Liver (tissue), 3 donors: ENCODE results near the gene ITFG1.

Experiments used
- ATF3 ChIP-seq: IDR thresholded peaks from 2 replicates; pipeline ENCODE4 v1.6.1; 2016; ENCODE audit warnings: antibody characterized with exemption
- CTCF ChIP-seq: fragments of 150-350 bp; IDR thresholded peaks from 2 replicates; pipeline ENCODE4 v1.5.1; 2017; ENCODE audit warnings: improper control_type of control experiment, low read depth, low read length; ENCODE audit not compliant: missing input control
- FOXA1 ChIP-seq: IDR thresholded peaks from 2 replicates; pipeline ENCODE4 v1.6.1; 2016; ENCODE audit warnings: antibody characterized with exemption
- HNF4A ChIP-seq, 2 donors: conservative IDR thresholded peaks; 2 replicates each; pipeline ENCODE4 v1.6.1; 2016; ENCODE audit warnings: antibody characterized with exemption in 2 of 2, mild to moderate bottlenecking in 2 of 2
- JUND ChIP-seq, 2 donors: IDR thresholded peaks; 2 replicates each; pipeline ENCODE4 v1.6.1; 2016; ENCODE audit warnings: antibody characterized with exemption in 2 of 2
- NR2F2 ChIP-seq: IDR thresholded peaks from 2 replicates; pipeline ENCODE4 v1.6.1; 2016; ENCODE audit warnings: antibody characterized with exemption
- RAD21 ChIP-seq, 2 donors: IDR thresholded peaks; 2 replicates each; pipeline ENCODE4 v1.6.1; 2016; ENCODE audit warnings: antibody characterized with exemption in 2 of 2, mild to moderate bottlenecking in 2 of 2
- REST ChIP-seq: IDR thresholded peaks from 2 replicates; pipeline ENCODE4 v1.6.1; 2016; ENCODE audit warnings: antibody characterized with exemption, mild to moderate bottlenecking
- RXRA ChIP-seq, 2 donors: IDR thresholded peaks; 2 replicates each; pipeline ENCODE4 v1.6.1; 2017 to 2018; ENCODE audit warnings: antibody characterized with exemption in 2 of 2, mild to moderate bottlenecking in 1 of 2
- SP1 ChIP-seq: IDR thresholded peaks from 2 replicates; pipeline ENCODE4 v1.6.1; 2018; ENCODE audit warnings: antibody characterized with exemption, mild to moderate bottlenecking
- TAF1 ChIP-seq: conservative IDR thresholded peaks from 2 replicates; pipeline ENCODE4 v1.6.1; 2016; ENCODE audit warnings: antibody characterized with exemption, mild to moderate bottlenecking
- YY1 ChIP-seq: IDR thresholded peaks from 2 replicates; pipeline ENCODE4 v1.6.1; 2016; ENCODE audit warnings: antibody characterized with exemption, mild to moderate bottlenecking
- ZBTB33 ChIP-seq: IDR thresholded peaks from 2 replicates; pipeline ENCODE4 v1.6.1; 2016; ENCODE audit warnings: antibody characterized with exemption
- donor health status: healthy.
- donor health status: healthy.

- TF ChIP-seq RAD21 (IDR thresholded peaks at IDR 0.05) (no peak), SP1 (no peak), JUND (IDR thresholded peaks at IDR 0.05) (no peak), CTCF (no peak), TAF1 (no peak), RXRA (IDR thresholded peaks at IDR 0.05) (no peak), YY1 (no peak), HNF4A (conservative IDR thresholded peaks at IDR 0.05) (no peak), REST (no peak), ZBTB33 (no peak), ATF3 (no peak), NR2F2 (no peak), FOXA1 (no peak)
Observed at GRCh38 chr16:47388705-47389104, 72.2 kb downstream of the ITFG1 start.
